Activated CD8-positive, alpha-beta memory T cell treated with anti-CD3 and anti-CD28 coated beads, Interleukin-2, amount 50 U/mL, for 24 hours (primary cell): ENCODE measurements around the gene NDRG4.

ENCODE experiments used
- DNase-seq: peaks from one replicate; pipeline ENCODE4 v3.0.0-alpha.2; 2020; ENCODE audit errors: extremely low read depth

The NDRG4 gene

GRCh38 chr16:58510097-58510775, 10.3 kb downstream of the NDRG4 start:
- no peak for DNase-seq

GRCh38 chr16:58510776-58511628, 11.1 kb downstream of the NDRG4 start:
- DNase-seq: no peak

GRCh38 chr16:58511933-58512815, 12.2 kb downstream of the NDRG4 start:
- peak; percentile 63 for DNase-seq

- DNase-seq: no peak
Observed at GRCh38 chr16:58513874-58514273, 13.9 kb downstream of the NDRG4 start.

GRCh38 chr16:58515125-58515870, 15.4 kb downstream of the NDRG4 start, which contains the start of gene SETD6:
SETD6 (plus strand) TSS chr16:58515517; CDS start chr16:58515538, 21 bp downstream.
- DNase-seq: peak; percentile 56

- DNase-seq: no peak
Observed at GRCh38 chr16:58515871-58516767, 16.2 kb downstream of the NDRG4 start.

GRCh38 chr16:58516768-58517107, 16.8 kb downstream of the NDRG4 start:
- DNase-seq: no peak

GRCh38 chr16:58518083-58518979, 18.4 kb downstream of the NDRG4 start:
- DNase-seq: no peak

- DNase-seq: no peak
Observed at GRCh38 chr16:58518980-58519368, 19.0 kb downstream of the NDRG4 start.

- no peak for DNase-seq
Observed at GRCh38 chr16:58519707-58520106, 19.8 kb downstream of the NDRG4 start.

GRCh38 chr16:58530179-58530578, 30.2 kb downstream of the NDRG4 start:
- DNase-seq: no peak

- no peak for DNase-seq
Observed at GRCh38 chr16:58532414-58532813, 32.5 kb downstream of the NDRG4 start.

- no peak for DNase-seq
Observed at GRCh38 chr16:58533751-58534470, 34.0 kb downstream of the NDRG4 start.

- no peak for DNase-seq
Observed at GRCh38 chr16:58535100-58535499, 35.2 kb downstream of the NDRG4 start.

GRCh38 chr16:58536278-58536677, 36.3 kb downstream of the NDRG4 start:
- DNase-seq: no peak

- no peak for DNase-seq
Observed at GRCh38 chr16:58537124-58537906, 37.4 kb downstream of the NDRG4 start.

GRCh38 chr16:58541711-58542110, 41.8 kb downstream of the NDRG4 start:
- DNase-seq: no peak

GRCh38 chr16:58542291-58542690, 42.3 kb downstream of the NDRG4 start:
- DNase-seq: no peak
